ENCODE measurements around the gene C1orf74.
"Not testable (repeated sequence)": the region's sequence is repeated elsewhere in the genome, so short reads cannot be mapped to it uniquely, and the experiment has no call there.

Gene C1orf74

DNA sequence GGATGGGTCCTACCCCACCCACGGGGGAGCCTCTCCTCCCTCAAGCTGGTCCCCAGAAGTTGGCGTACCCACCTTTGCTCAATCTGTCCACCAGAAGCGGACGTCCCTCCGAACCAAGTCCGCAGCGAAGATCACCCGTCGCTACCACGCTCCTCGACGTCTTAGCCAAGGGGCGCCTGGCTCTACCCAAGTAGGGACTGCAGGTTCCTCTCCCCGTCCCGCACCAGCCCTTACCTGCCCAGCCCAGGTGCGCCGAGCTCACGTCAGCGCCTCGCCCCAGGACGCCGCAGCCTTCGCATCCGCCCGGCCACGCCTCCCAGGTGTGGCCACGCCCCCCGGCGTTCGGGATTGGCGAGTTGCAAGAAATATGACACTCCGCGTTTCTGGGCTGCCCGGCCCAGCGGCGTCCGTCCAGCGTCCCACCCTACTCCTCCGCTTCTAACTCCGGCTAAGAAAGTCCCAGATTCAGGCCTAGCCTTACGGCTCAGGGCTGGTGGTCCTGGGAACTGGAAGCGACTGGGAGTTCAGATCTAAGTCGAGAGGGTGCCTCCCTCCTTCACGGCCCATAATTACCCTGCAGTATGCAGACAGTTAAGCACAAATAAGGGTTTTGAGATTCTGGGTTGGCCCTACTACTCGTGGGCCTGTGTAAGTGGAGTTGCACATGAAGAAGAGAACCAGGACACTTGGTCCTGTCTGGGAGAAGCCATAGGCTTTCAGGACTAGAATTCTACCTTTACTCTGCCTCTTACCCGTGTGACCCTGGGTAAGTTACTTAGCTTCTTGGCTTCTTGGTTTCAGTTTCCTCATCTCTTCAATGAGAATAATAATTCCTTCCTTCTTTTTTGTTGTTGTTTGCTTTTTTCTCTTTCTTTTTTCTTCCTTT, 21.8 kb upstream of the C1orf74 start, which contains the start of gene IRF6:
Gene IRF6, minus strand, starts transcription at position 268 of the 886 bp plus-strand sequence. CDS start 4,729 bp downstream, outside the sequence.
- no peak for DNase-seq (ENCODE audit: low read depth)

DNA sequence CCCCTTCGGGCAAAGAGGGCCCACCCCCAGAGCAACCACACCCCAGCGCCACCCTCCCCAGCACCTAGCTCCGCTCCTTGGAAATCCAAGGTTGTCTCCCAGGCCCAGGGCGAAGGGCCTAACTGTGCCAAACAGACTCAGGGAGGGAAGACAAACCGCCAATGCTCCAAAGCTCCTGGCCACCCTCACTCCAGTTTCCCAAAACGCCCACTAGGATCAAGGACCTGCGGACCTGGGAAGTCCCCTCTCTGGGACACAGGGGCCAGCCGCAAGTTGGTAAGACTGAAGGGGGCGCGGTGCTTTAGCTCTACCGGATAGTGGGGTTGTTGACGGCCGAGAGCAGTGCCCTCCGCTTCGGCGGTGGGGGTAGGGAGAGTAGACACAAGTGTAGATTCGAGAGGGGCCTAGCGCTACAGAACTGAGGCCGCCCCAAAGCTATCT, 21.0 kb upstream of the C1orf74 start:
- no peak for DNase-seq (ENCODE audit: low read depth)

DNA sequence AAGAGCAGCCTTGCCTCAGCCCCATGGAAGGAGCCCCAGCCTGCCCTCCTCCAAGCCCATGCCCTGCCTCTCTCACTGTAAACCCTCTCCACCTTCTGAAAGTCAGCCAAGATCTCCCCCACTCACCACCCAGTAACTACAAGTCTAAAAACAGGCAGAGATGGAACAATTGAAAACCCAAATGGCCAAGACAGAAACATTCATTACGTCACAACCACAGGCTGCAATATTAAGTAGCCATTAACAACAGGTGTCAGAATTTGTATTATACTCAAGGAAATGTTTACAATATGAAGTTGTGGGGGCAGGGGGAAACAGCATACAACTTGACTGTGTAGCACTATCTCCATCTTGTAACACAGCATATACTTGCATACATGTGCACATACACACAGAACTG, 19.2 kb upstream of the C1orf74 start:
- DNase-seq (ENCODE audit: low read depth), result no peak

DNA sequence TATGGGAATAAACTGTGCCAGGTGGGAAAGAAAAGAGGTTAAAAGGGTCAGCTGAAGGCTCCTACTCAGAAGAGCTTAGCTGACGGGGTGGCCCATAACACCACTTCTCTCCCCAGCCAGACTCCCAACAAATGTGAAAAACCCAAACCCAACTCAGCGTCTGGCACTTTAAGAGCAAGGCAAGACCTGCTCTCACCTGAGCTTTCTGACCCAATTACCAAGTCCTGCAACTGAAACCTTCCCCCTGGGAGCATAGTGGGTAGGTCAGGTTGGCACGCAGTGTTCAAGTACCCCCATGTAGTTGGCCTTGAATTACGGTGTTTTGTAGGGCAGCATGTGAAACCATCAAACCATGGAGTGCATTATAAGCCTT, 18.4 kb upstream of the C1orf74 start:
- no peak for DNase-seq (ENCODE audit: low read depth)

DNA sequence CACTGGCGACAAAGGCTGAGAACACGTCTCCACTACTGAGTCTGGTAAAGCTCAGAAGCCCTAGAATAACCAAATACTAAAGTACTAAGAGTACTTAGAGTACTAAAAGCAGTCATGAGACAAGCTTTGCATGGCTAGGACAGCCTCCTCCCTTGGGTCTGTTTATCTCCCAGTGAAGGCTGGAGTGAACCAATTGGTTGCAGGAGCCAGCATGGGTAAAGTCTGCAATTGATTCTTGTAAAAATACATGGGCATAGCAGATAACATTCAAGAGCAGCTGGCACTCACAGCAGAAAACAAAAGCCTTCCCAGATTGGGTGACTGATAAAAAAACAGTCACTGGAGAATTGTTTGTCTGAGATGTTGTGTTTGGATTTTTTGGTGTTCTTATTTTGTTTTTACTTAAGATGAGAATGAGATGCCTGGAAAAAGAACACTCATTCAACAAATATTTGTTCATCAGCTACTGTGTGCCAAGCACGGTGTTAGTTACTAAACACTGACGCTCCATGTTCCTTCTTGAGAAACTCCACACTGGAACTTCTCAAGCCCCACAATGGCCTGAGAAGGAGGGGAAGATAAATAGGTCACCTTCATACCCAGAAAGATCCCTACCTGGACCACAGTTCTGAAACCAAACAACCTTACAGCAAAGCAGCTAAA, 17.9 kb upstream of the C1orf74 start:
- DNase-seq (ENCODE audit: low read depth), result no peak

DNA sequence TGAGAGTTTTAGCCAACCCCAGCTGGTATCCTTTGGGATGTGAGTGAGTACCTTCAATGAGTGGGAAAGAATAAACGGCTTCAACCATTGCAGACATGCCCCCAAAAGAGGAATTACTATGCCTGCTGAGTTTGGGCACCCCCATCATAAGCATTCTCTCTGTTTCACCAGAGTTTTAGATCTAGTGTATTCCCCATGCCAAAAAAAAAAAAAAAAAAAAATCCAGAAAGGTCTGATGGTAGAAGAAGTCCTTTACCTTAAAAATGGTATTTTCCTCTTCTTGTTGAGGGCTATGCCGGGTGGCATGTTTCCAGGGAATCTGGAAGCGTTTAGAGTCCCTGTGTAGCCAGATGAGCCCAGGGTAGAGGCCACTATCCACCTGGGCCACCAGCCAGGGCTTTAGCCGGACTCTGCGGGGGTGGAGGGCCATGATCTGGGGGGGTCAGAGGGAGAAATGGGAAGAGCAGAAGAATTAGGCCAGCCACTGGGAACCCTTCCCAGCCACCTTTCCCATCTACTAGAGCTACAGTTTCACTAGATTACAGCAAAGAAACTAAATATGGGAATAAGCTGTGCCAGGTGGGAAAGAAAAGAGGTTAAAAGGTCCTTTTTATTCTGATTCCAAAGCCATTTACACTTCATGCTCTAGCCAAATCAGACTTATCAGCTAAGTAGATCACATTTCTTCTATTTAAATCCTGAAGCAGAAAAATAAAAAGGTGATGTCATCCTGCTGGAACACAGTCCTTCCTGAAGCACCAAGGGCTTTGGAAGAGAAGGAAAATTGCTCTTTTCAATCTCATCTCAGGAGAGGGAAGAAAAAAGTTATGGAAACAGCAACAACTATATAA, 16.9 kb upstream of the C1orf74 start:
- no peak for DNase-seq (ENCODE audit: low read depth)

DNA sequence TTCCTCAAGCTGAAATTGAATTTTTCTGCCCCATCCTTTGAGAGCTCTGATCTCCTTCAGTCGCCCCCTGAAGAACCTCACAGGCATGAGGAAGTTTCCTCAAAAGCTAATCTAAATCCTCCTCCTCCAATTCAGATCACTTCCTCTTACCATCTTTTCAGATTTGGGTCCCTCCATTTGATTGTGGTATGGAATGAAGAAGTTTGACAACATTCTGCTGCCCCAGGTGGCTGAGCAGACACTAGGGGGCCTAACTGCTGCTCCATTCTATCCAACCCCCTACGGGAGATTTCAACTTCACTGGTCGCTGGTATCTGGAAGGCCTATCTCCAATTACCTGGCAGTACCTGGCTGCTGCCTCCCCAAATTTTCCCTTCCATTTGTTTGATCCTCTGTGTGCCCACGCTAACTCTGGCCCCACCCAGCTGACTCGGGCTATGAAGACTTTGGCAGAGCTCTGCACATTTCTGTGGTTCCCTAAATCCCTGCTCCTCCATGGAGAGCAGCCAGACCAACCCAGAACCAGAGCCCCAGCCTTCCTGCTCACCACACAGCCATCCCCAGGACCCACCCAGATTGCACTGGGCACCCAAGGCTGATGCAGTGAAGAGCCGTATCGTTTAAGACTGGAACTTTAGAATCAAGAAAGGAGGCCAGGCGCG, 13.8 kb upstream of the C1orf74 start:
- no peak for DNase-seq (ENCODE audit: low read depth)

DNA sequence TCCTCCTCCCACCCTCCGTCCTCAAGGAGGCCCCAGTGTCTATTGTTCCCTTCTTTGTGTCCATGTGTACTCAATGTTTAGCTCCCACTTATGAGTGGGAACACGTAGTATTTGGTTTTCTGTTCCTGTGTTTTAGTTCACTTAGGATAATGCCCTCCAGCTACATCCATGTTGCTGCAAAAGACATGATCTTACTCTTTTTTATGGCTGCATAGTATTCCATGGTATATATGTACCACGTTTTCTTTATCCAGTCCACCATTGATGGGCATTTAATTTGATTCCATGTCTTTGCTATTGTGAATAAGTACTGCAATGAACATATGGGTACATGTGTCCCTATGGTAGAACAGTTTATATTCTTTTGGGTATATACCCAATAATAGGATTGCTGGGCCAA, 9.4 kb upstream of the C1orf74 start:
- DNase-seq (ENCODE audit: low read depth), result not testable (repeated sequence)

DNA sequence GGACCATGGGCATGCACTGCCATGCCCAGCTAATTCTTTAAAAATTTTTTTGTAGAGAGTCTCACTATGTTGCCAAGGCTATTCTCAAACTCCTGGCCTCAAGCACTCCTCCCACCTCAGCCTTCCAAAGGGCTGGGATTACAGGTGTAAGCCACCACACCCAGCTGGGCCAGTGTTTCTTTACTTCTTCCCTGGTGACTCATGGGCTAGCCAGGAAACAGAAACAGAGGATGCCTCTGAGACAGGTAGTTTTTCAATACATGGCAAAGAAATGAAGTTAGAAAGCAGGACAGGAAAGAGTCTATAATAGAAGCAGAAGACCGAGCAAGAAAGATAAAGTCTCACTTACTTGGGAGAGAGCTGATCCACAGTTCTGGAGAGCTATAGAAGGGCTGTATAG, 7.6 kb upstream of the C1orf74 start:
- DNase-seq (ENCODE audit: low read depth), result no peak

DNA sequence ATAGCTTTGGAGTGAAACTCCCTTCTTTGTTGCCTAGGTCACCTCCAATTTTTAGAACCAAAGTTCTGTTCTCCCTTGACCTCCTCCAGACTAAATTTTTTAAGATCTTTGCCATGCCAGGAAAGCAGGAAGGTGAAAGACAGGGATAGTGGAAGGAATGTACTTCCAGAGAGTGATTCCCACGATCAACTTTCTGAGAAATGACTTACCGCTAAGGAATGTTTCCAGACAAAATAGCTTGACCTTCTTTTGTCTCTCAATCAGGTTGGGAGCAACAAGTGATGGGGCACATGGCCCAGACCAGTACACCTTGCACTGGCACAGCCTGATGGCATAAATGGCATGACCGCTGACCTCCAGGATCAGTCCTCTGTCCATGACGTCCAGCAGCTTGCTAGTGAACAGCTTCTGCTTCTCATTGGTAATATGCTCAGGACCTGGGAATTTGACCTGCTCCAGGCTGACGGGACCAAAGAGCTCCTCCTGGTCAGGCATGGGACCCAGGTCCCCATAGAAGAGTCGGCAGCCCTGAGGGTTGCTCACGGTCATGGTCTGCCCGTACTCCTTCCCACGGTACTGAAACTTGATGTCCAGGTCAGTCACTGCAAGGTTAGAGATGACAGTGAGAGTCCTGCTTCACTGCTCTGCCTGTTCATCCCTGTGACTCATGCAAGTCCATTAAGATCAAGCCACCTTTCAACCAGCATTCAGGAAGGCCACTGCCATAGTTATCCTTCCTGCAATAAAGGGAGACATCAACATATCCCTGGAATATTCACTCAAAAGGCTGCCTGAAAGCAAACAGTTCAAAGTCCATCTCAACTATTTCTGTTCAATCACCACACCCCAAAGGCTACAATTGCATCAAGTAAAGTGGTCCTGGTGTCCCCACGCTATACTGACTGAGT, 6.2 kb upstream of the C1orf74 start:
- DNase-seq (ENCODE audit: low read depth), result no peak

DNA sequence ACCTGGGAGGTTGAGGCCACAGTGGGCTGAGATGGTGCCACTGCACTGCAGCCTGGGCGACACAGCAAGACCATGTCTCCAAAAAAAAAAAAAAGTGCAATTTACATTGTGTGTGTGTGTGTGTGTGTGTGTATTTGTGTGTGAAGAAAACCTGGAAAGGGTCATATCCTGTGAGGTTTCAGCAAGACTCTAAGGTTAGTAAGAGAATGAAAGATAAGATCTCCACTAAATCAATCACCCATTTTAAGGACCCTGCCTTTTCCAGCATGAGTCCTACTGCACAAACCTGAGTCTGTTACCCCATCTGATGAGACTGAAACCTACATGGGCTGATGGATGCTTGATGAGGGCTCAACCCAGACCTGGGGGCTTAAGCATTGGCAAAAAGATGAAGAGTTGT, 4.9 kb upstream of the C1orf74 start:
- DNase-seq (ENCODE audit: low read depth), result no peak

DNA sequence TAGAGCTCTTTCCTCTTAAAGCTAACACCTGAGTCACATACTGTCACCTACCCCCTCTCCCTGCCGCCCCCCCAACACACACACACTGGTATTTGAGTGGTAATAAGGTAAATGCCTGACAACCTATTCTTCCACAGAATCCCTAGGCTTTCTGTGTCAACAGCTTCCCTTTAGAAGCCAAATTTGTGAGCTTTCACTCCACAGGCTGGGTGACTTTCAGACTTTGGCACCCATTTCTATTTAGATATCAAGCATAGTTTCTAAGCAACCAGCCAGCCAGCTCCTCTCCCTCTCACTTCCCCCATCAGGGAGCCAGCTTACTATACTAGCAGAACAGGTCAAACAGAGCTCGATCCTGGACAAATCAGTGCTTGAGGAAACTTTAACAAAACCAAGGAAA, 3.2 kb upstream of the C1orf74 start:
- no peak for DNase-seq (ENCODE audit: low read depth)

DNA sequence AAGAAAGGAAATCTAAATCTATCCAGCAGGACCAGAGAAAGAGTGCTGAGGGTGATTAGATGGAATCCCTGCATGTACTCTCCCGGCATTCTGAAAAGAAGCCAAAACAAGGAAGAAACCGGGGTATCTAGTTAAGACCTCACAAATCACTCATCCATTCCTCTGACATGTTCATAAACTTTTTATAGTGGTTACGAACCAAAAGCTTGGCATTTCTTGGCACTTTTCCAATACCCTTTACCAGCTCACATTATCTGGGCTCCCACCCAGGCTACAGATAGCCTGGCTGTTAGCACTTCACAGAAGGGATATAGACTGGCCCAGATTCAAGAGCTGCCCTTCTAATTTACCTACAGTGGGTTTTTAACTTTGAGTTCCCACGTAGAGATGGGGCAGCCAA, 1.8 kb upstream of the C1orf74 start:
- no peak for DNase-seq (ENCODE audit: low read depth)

DNA sequence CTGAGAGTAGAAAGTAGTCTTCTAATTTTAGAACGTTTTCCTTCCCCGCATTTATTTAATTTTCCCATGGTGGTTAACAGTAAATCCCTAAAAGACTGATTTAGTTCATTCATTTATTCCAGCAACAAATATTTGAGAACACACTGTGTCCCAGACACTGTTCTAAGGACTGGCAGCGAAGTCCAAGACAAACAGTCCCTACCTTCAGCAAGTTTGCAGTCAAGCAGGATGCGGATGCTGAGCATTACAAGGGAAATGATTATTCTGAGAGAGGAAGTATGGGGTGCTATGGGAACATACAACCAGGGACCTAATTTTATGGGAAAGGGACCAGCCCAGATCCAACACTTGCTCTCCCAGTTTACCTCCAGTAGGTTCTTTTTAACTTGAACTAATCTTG, 1.2 kb upstream of the C1orf74 start:
- DNase-seq (ENCODE audit: low read depth), result no peak

DNA sequence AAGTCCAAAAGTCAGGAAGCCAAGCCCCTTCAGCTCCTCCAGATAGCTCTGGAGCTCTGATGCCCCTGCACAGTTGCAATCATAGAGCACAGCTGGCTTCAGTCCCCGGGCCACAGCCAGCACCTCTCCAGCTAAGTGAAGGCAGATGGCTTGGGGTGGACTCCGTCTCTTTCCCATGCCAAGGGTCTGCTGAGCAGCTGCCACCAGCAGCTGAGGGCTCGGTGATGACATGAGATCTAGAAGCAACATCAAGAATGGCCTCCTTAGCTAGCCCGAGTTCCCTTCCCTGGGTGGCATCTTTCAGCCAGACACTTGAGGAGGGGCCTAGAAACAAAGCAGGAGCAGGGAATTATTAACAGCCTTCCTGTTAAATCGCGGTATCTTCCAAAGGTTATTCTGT, 973 bp downstream of the C1orf74 start:
- DNase-seq (ENCODE audit: low read depth), result no peak

DNA sequence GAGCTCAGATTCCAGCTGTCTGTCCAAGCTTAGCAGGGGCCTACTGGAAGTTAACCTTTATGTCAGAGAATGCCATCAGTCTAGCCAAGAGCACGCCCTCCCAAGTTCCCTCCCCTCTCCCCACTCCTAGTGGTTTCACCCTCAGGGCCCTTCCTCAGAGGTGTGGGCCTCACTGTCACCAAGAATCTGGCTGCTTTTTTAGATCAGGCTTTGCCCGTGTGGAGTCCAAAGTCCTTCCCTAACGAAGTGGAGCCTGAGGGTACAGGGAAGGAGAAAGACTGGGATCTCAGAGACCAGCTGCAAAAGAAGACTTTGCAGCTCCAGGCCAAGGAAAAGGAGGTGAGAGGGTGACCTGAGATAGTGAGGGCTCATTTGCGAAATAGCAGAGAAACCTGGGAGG, 4.1 kb downstream of the C1orf74 start:
- DNase-seq (ENCODE audit: low read depth), result no peak

DNA sequence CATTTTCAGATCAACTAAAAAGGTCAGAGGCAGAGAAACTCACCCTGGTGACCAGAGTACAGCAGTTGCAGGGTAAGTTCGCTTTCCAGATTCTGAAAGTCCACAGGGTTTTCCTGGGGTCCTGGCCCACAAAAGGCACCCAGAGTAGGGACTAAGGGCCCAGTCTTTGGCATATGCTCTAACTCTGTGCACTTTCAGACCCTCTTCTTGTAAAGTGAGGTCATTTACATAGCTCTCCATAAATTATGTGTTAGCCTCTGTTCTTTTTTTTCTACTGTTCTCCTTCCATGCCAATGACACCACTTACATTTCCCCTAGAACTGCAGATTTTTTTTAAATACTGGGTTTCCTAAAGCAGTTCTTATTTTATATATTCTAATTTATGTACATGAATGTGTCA, 6.3 kb downstream of the C1orf74 start:
- no peak for DNase-seq (ENCODE audit: low read depth)

DNA sequence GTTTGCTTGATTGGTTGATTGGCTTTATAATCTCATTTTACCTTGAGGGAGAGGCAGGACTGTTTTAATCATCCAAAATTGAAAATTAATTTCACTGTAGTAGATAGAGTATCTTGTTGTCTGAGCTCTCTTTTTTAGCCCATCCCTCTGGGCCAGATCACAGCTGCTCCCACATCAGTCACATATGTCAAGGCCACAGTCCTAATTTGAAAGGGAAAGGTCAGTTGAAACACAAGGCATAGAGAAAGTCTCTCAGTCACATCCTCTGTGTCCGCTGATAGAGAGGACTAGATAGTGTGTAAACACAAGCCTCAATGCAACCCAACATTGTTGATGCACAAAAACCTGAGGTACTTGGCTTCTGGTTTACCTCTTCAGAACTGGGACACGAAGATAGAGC, 6.8 kb downstream of the C1orf74 start:
- no peak for DNase-seq (ENCODE audit: low read depth)

DNA sequence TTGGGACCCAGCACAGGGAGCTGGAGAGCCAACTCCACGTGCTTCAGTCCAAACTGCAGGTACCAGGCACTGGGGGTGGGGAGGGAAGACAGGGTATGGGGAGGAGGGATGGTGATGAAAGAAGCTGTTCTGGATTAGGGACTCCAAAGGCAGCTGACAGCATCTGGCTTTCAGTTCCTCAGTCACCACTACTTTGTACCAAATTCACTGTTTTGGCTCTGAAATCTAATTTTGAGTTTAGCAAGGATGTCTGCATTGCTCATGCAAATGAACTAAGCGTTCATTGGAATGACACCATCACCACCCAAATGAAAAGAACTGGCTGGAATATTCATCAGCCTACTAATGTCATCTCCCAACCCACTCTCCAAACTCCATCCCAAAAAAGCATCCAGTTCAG, 8.7 kb downstream of the C1orf74 start:
- no peak for DNase-seq (ENCODE audit: low read depth)

DNA sequence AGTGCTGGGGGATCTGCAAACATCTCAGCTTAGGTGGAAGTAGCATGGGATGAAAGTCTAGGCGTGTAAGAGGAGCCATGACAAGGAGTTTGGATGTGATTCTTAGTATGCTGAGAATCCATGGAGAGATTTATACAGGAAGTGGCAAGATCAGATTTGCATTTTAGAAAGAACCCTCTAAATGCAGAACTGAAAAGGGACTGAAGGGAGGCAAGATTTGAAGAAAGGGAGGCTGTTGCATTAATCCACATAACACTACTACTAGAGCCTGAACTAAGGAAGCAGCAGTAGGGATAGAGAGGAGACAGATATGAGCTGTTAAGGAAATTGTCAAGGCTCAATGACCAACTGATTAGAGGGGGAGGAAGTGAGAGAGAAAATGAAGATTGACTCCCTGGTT, 9.8 kb downstream of the C1orf74 start:
- no peak for DNase-seq (ENCODE audit: low read depth)

DNA sequence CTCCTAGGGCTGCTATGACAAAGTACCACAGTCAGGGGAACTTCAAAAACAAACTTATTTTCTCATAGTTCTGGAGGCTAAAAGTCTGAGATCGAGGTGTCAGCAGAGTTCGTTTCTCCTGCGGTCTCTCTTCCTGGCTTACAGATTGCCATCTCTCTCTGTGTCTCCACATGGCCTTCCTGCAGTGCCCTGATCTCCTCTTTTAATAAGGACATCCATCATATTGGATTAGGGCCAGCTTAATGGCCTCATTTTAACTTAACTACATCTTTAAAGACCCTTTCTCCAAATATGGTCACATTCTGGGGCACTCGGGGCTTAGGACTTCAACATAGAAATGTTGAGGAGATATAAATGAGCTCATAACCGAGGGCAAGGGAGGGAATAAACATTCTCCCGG, 12.2 kb downstream of the C1orf74 start:
- DNase-seq (ENCODE audit: low read depth), result no peak
